Muscle layer of duodenum (tissue), 2 donors: ENCODE measurements around the gene FAM168A.
A peak's percentile ranks its signal among the peaks of the same experiment; 100 is the strongest.

Experiments
- H3K27ac ChIP-seq: one replicate; pipeline ENCODE4 v1.7.0; 2013; ENCODE audit warnings: mild to moderate bottlenecking, low read length
- H3K27me3 ChIP-seq: one replicate; pipeline ENCODE4 v1.7.0; 2013; ENCODE audit warnings: low read depth, mild to moderate bottlenecking, control low read depth, low read length
- H3K36me3 ChIP-seq, 2 donors: one replicate each; pipeline ENCODE4 v1.7.0; 2013; ENCODE audit warnings: low read length in 2 of 2, control low read depth in 1 of 2, mild to moderate bottlenecking in 1 of 2; ENCODE audit not compliant: insufficient read depth in 2 of 2, control insufficient read depth in 1 of 2
- H3K4me1 ChIP-seq, 2 donors: one replicate each; pipeline ENCODE4 v1.7.0; 2013; ENCODE audit warnings: low read length in 2 of 2, mild to moderate bottlenecking in 2 of 2, control low read depth in 1 of 2, moderate library complexity in 1 of 2; ENCODE audit not compliant: insufficient read depth in 2 of 2, control insufficient read depth in 1 of 2
- H3K4me3 ChIP-seq, 2 donors: one replicate each; pipeline ENCODE4 v1.7.0; 2013; ENCODE audit warnings: low read length in 2 of 2, low read depth in 1 of 2, mild to moderate bottlenecking in 1 of 2
- H3K9me3 ChIP-seq, 2 donors: one replicate each; pipeline ENCODE4 v1.7.0; 2013; ENCODE audit warnings: low read length in 2 of 2, control low read depth in 1 of 2, mild to moderate bottlenecking in 1 of 2; ENCODE audit not compliant: control insufficient read depth in 1 of 2
- donor health status: healthy.

Gene FAM168A

DNA sequence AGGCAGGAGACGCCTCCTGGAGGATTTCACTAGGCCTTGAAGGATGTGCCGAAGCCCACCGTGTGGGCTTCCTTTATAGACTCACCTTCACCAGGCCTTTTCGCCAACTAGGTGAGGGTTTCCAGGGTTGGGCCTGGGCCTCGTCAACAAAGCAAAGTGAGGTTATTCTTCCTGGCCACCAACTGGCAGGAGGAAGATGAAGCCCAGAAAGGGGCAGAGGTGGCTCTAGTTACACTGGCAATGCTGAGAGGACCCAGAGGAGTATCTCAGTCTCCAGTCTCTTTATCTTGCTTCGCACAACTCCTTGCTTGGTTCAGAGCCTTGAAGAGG lies 222.1 kb downstream of the FAM168A start:
- Histone ChIP-seq H3K4me3 (peak overlapping the region in 1 of 2 donors; percentile 70), H3K9me3 (no peaks in the 10 kb centered on the region), H3K36me3 (no peaks in the 10 kb centered on the region), H3K27ac (no peak overlapping the region), H3K27me3 (no peaks in the 10 kb centered on the region), H3K4me1 (peaks cover 3 to 4% of the 10 kb centered on the region in 2 donors)

- Histone ChIP-seq H3K36me3 (no peaks in the 10 kb centered on the region), H3K4me1 (peaks cover 3 to 4% of the 10 kb centered on the region in 2 donors), H3K4me3 (no peak overlapping the region), H3K27me3 (no peaks in the 10 kb centered on the region), H3K9me3 (no peaks in the 10 kb centered on the region), H3K27ac (no peak overlapping the region)
Measured at GRCh38 chr11:73374151-73374550, 223.8 kb downstream of the FAM168A start.

DNA sequence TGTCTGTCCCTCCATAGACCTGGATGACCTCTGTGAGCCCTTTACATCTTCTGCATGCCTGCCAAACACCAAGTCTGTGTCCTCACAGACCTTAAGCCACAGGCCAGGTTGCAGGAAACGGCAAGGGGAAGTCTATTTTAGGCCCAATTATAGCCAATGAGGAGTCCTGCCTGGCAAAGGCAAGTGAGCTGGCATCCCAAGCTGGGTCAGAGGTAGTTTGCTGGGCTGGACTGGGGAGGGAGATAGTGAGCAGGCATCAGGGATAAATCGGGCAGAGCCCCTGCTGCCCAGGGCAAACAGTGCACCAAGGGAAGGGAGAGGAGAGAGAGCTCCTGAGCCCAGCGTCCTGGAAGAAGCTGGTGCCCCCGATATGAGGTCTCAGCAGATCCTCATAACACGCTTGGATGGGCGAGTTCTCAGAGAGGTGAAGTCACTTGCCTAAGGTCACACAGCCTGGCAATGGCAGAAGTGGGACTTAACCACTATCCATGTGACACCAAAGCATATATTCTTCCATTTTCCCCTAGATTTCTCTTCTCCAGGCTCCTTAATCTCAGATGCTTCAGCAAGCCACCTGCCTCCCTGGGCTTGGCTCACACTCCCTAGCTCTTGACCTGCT lies 225.4 kb downstream of the FAM168A start:
- Histone ChIP-seq H3K4me3 (no peak overlapping the region), H3K4me1 (peaks cover 0 to 3% of the 10 kb centered on the region in 2 donors), H3K27me3 (no peaks in the 10 kb centered on the region), H3K27ac (no peak overlapping the region), H3K36me3 (peaks cover 0 to 11% of the 10 kb centered on the region in 2 donors), H3K9me3 (no peaks in the 10 kb centered on the region)

DNA sequence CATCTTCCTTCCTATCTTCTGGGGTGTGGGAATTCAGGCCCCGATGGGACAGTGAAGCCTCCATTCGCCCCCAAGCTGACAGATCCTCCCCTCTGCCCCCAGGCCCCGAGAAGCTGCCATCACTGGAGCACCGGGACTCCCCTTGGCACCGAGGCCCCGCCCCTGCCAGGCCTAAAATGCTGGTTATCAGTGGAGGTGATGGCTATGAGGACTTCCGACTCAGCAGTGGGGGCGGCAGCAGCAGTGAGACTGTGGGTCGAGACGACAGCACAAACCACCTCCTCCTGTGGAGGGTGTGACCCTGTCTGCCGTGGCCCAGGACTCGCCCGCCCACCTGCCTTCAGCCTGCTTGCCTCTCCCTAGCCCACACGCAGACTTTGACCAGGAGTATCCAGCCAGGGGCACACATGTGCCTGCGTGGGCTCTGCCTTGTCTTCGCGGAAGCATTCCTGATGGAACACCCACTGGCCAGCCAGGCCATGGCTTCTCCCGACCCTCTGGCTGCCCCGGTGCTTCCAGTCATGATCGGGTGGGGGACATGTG lies 230.4 kb downstream of the FAM168A start:
- Histone ChIP-seq H3K27ac (no peak overlapping the region), H3K4me3 (no peak overlapping the region), H3K36me3 (peaks cover 18 to 53% of the 10 kb centered on the region in 2 donors), H3K27me3 (no peaks in the 10 kb centered on the region), H3K9me3 (no peaks in the 10 kb centered on the region), H3K4me1 (no peaks in the 10 kb centered on the region)

GRCh38 chr11:73366953-73367352 lies 231.0 kb downstream of the FAM168A start:
- H3K36me3 ChIP-seq: peaks cover 20 to 59% of the 10 kb centered on the region in 2 donors
- H3K4me3 ChIP-seq: no peak overlapping the region
- H3K27me3 ChIP-seq: no peaks in the 10 kb centered on the region
- no peaks in the 10 kb centered on the region for H3K4me1 ChIP-seq
- H3K9me3 ChIP-seq: no peaks in the 10 kb centered on the region
- no peak overlapping the region for H3K27ac ChIP-seq

GRCh38 chr11:73366265-73366610 lies 231.7 kb downstream of the FAM168A start:
- Histone ChIP-seq H3K9me3 (no peaks in the 10 kb centered on the region), H3K36me3 (peaks cover 20 to 67% of the 10 kb centered on the region in 2 donors), H3K4me1 (no peaks in the 10 kb centered on the region), H3K27me3 (no peaks in the 10 kb centered on the region), H3K4me3 (no peak overlapping the region), H3K27ac (no peak overlapping the region)

DNA sequence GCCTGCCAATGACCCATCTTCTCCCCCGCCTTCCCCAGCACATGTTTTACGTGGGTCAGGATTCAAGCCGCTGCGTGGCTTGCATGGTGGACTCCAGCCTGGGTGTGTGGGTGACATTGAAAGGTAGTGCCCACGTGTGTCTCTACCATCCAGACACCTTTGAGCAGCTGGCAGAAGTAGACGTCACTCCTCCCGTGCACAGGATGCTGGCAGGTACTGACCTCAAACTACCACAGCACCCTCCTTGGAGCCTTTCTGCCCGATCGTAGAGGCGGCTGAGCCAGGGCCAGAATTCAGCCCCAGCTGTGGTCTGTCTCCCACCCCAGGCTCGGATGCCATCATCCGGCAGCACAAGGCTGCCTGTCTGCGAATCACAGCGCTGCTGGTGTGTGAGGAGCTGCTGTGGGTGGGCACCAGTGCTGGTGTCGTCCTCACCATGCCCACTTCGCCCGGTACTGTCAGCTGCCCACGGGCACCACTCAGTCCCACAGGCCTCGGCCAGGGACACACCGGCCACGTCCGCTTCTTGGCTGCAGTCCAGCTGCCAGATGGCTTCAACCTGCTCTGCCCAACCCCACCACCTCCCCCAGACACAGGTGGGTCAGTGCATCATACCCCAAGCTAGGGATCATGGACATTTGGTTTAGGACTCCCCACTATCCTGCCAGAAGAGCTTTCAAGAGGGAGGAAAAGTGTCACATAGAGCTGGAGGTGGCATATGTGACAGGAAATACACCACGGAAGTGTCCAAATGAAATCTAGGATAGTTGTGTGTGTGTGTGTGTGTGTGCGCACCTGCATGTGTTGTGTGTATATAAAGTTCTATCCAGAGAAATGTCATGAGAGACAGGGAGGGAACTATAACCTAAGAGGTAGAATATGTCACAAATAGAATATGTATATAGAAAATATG lies 232.3 kb downstream of the FAM168A start:
- peaks cover 20 to 73% of the 10 kb centered on the region in 2 donors for H3K36me3 ChIP-seq
- H3K9me3 ChIP-seq: no peaks in the 10 kb centered on the region
- no peaks in the 10 kb centered on the region for H3K4me1 ChIP-seq
- H3K4me3 ChIP-seq: no peak overlapping the region
- no peak overlapping the region for H3K27ac ChIP-seq
- H3K27me3 ChIP-seq: no peaks in the 10 kb centered on the region

GRCh38 chr11:73363147-73363546 lies 234.8 kb downstream of the FAM168A start:
- no peak overlapping the region for H3K4me3 ChIP-seq
- H3K4me1 ChIP-seq: peaks cover 0 to 6% of the 10 kb centered on the region in 2 donors
- H3K27ac ChIP-seq: no peak overlapping the region
- H3K9me3 ChIP-seq: no peaks in the 10 kb centered on the region
- H3K27me3 ChIP-seq: no peaks in the 10 kb centered on the region
- H3K36me3 ChIP-seq: peaks cover 28 to 90% of the 10 kb centered on the region in 2 donors

GRCh38 chr11:73361953-73362776 lies 235.7 kb downstream of the FAM168A start:
- Histone ChIP-seq H3K27ac (no peak overlapping the region), H3K9me3 (no peaks in the 10 kb centered on the region), H3K4me3 (no peak overlapping the region), H3K27me3 (no peaks in the 10 kb centered on the region), H3K36me3 (peaks cover 28 to 91% of the 10 kb centered on the region in 2 donors), H3K4me1 (peaks cover 0 to 6% of the 10 kb centered on the region in 2 donors)

GRCh38 chr11:73360743-73361369 lies 237.1 kb downstream of the FAM168A start:
- Histone ChIP-seq H3K4me3 (no peak overlapping the region), H3K36me3 (peaks cover 27 to 95% of the 10 kb centered on the region in 2 donors), H3K4me1 (peaks cover 0 to 6% of the 10 kb centered on the region in 2 donors), H3K27me3 (no peaks in the 10 kb centered on the region), H3K9me3 (no peaks in the 10 kb centered on the region), H3K27ac (no peak overlapping the region)
